ENCODE results near the gene MSI2.

Gene MSI2

GRCh38 chr17:57518587-57519581, 262.6 kb downstream of the MSI2 start:
- peak; percentile 33 for DNase-seq (ENCODE audit: low read depth, low spot score)
- no peak overlapping the region for H3K4me3 ChIP-seq (ENCODE audit: insufficient read length, low read depth)
- H3K27me3 ChIP-seq (ENCODE audit: insufficient read depth, insufficient read length): no peaks in the 10 kb centered on the region
- H3K4me1 ChIP-seq (ENCODE audit: insufficient read depth, insufficient read length): peaks cover 19% of the 10 kb centered on the region
- no peaks in the 10 kb centered on the region for H3K36me3 ChIP-seq (ENCODE audit: insufficient read depth, insufficient read length, low read length)
- no peaks in the 10 kb centered on the region for H3K9me3 ChIP-seq (ENCODE audit: insufficient read depth, low read length)
- peak overlapping the region; percentile 46 for H3K9ac ChIP-seq (ENCODE audit: insufficient read length, low read depth)
- TF ChIP-seq YY1 (IDR thresholded peaks at IDR 0.05; ENCODE audit: insufficient read depth, insufficient read length) (no peak), SUZ12 (IDR thresholded peaks at IDR 0.05; ENCODE audit: extremely low read depth, insufficient read depth, insufficient read length) (no peak), ZNF274 (IDR thresholded peaks at IDR 0.05; ENCODE audit: low read depth, low read length) (no peak)

DNA sequence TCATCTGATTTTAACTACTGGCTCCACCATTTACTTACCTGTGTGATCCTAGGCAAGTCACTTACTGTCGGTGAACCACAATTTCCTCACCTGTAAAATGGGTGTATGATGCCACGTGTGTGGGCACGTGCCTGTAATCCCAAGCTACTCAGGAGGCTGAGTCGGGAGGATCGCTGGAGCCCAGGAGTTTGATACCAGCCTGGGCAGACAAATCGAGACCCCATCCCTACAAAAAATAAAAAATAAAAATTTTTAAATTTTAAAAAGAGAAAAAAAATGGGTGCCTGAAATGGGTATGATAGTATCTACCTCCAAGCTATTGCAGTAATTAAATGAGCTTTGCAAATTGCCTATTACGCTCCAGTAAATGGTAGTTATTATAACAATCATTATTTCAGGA, 263.5 kb downstream of the MSI2 start:
- no peak for TF ChIP-seq SUZ12 (IDR thresholded peaks at IDR 0.05; ENCODE audit: extremely low read depth, insufficient read depth, insufficient read length)
- TF ChIP-seq ZNF274 (IDR thresholded peaks at IDR 0.05; ENCODE audit: low read depth, low read length): no peak
- TF ChIP-seq YY1 (IDR thresholded peaks at IDR 0.05; ENCODE audit: insufficient read depth, insufficient read length): no peak
- no peaks in the 10 kb centered on the region for H3K9me3 ChIP-seq (ENCODE audit: insufficient read depth, low read length)
- DNase-seq (ENCODE audit: low read depth, low spot score): no peak
- H3K27me3 ChIP-seq (ENCODE audit: insufficient read depth, insufficient read length): no peaks in the 10 kb centered on the region
- H3K4me1 ChIP-seq (ENCODE audit: insufficient read depth, insufficient read length): peaks cover 20% of the 10 kb centered on the region
- no peak overlapping the region for H3K4me3 ChIP-seq (ENCODE audit: insufficient read length, low read depth)
- H3K36me3 ChIP-seq (ENCODE audit: insufficient read depth, insufficient read length, low read length): no peaks in the 10 kb centered on the region
- H3K9ac ChIP-seq (ENCODE audit: insufficient read length, low read depth): no peak overlapping the region

DNA sequence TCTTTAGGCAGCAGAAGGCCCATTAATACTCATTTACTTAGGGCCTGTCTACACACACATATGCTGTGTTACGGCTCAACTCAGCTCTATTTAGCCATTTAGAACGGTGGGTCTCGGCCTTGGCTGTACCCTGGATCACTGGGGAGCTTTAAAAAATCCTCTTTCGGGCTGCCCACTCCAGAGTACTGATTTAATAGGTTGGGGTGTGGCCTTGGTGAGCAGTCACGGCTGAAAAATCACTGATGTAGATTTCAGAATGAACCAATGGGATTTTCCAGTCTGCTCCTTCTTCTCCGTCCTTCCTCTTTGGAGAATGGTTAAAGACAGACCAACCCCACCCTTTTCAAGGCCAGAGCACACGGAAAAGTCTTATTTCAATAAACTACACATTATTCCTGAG, 265.3 kb downstream of the MSI2 start:
- H3K9me3 ChIP-seq (ENCODE audit: insufficient read depth, low read length): no peaks in the 10 kb centered on the region
- H3K4me1 ChIP-seq (ENCODE audit: insufficient read depth, insufficient read length): peaks cover 22% of the 10 kb centered on the region
- H3K36me3 ChIP-seq (ENCODE audit: insufficient read depth, insufficient read length, low read length): no peaks in the 10 kb centered on the region
- H3K27me3 ChIP-seq (ENCODE audit: insufficient read depth, insufficient read length): no peaks in the 10 kb centered on the region
- H3K4me3 ChIP-seq (ENCODE audit: insufficient read length, low read depth): no peak overlapping the region
- TF ChIP-seq ZNF274 (IDR thresholded peaks at IDR 0.05; ENCODE audit: low read depth, low read length) (no peak), SUZ12 (IDR thresholded peaks at IDR 0.05; ENCODE audit: extremely low read depth, insufficient read depth, insufficient read length) (no peak), YY1 (IDR thresholded peaks at IDR 0.05; ENCODE audit: insufficient read depth, insufficient read length) (no peak)
- no peak for DNase-seq (ENCODE audit: low read depth, low spot score)
- no peak overlapping the region for H3K9ac ChIP-seq (ENCODE audit: insufficient read length, low read depth)

DNA sequence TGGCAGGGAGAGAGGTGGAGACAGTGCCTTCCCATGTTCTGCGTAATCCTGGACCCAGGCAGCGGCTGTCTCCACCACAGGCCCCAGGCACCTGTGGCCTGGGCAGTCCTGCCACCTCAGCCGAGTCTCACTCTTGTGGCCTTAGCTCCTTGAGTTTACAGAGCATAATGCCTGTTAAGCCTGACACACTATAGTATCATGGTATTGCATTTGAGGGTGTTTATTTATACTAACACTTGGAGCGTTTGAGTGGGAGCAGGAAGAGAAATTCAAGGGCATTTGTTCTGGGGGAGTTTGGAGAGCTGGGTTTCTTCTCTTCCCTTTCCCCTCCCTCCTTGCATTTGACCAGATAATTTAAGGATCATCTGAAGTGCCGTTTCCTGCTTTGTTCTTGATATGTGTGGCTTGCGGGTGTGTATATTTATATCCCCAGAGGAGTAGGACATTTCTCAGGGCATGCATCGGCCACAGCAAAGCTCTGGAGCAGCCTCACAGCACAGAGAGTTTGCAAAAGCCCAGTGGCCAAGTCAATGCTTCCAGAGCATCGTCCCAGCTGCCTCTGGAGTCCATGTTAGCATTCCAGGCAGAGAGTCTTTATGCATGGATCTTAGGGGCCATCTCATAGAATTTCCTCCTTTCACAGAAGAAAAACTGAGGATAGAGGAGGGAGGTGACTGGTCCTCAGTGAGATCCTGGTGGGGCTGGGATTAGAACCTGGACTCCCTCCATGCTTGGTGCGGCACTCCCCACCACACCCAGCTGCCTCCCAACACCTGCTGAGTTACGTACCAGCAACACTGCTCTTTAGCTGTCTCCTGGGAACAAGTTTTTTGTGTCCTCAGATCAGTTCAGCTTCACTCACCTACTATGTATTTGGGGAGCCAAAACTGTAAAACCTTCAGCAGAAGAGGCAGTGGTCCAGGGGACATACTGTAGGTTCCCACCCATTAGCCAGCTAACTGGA, 266.0 kb downstream of the MSI2 start:
- peaks cover 22% of the 10 kb centered on the region for H3K4me1 ChIP-seq (ENCODE audit: insufficient read depth, insufficient read length)
- H3K4me3 ChIP-seq (ENCODE audit: insufficient read length, low read depth): no peak overlapping the region
- DNase-seq (ENCODE audit: low read depth, low spot score): no peak
- no peaks in the 10 kb centered on the region for H3K27me3 ChIP-seq (ENCODE audit: insufficient read depth, insufficient read length)
- no peak for TF ChIP-seq ZNF274 (IDR thresholded peaks at IDR 0.05; ENCODE audit: low read depth, low read length)
- TF ChIP-seq SUZ12 (IDR thresholded peaks at IDR 0.05; ENCODE audit: extremely low read depth, insufficient read depth, insufficient read length): no peak
- no peak for TF ChIP-seq YY1 (IDR thresholded peaks at IDR 0.05; ENCODE audit: insufficient read depth, insufficient read length)
- no peak overlapping the region for H3K9ac ChIP-seq (ENCODE audit: insufficient read length, low read depth)
- H3K9me3 ChIP-seq (ENCODE audit: insufficient read depth, low read length): no peaks in the 10 kb centered on the region
- no peaks in the 10 kb centered on the region for H3K36me3 ChIP-seq (ENCODE audit: insufficient read depth, insufficient read length, low read length)

DNA sequence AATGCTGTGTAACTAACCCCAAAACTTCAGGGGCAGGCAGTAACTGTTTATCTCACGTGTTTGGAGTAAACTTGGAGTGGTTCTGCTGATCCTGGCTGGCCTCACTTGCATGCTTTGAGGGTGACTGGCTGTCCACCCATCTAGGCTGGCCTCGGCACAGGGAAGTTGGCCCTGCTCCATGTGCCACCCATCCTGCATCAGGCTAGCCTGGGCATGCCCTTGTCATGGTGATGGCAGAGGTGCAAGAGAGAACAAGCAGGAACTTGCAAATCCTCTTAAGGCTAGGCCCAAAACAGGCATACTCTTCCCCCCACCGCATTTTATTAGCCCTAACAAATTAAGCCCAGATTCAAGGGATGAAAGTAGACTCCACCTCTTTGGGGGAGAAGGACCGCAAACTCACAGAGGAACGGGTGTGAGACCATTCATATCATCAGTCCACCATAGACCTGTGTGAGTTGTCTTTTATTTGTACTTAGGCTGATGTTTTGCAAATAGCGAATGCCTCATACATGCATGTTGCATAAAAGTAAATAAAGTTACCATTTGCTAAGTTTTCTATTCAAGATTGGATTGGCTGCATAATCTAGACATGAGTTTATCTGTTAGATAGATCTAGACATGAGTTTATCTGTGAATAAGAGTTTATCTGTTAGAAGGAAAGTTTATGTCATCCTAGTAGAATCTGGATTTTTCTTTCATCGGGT, 267.8 kb downstream of the MSI2 start:
- peak overlapping the region; percentile 38 for H3K9ac ChIP-seq (ENCODE audit: insufficient read length, low read depth)
- TF ChIP-seq YY1 (IDR thresholded peaks at IDR 0.05; ENCODE audit: insufficient read depth, insufficient read length): no peak
- TF ChIP-seq SUZ12 (IDR thresholded peaks at IDR 0.05; ENCODE audit: extremely low read depth, insufficient read depth, insufficient read length): no peak
- TF ChIP-seq ZNF274 (IDR thresholded peaks at IDR 0.05; ENCODE audit: low read depth, low read length): no peak
- no peak overlapping the region for H3K4me3 ChIP-seq (ENCODE audit: insufficient read length, low read depth)
- no peak for DNase-seq (ENCODE audit: low read depth, low spot score)
- no peaks in the 10 kb centered on the region for H3K27me3 ChIP-seq (ENCODE audit: insufficient read depth, insufficient read length)
- no peaks in the 10 kb centered on the region for H3K36me3 ChIP-seq (ENCODE audit: insufficient read depth, insufficient read length, low read length)
- peaks cover 12% of the 10 kb centered on the region for H3K4me1 ChIP-seq (ENCODE audit: insufficient read depth, insufficient read length)
- no peaks in the 10 kb centered on the region for H3K9me3 ChIP-seq (ENCODE audit: insufficient read depth, low read length)

GRCh38 chr17:57524839-57525568, 268.7 kb downstream of the MSI2 start:
- Histone ChIP-seq H3K27me3 (ENCODE audit: insufficient read depth, insufficient read length) (no peaks in the 10 kb centered on the region), H3K9me3 (ENCODE audit: insufficient read depth, low read length) (no peaks in the 10 kb centered on the region), H3K4me3 (ENCODE audit: insufficient read length, low read depth) (no peak overlapping the region), H3K9ac (ENCODE audit: insufficient read length, low read depth) (no peak overlapping the region), H3K4me1 (ENCODE audit: insufficient read depth, insufficient read length) (peaks cover 8% of the 10 kb centered on the region), H3K36me3 (ENCODE audit: insufficient read depth, insufficient read length, low read length) (no peaks in the 10 kb centered on the region)
- no peak for DNase-seq (ENCODE audit: low read depth, low spot score)
- TF ChIP-seq SUZ12 (IDR thresholded peaks at IDR 0.05; ENCODE audit: extremely low read depth, insufficient read depth, insufficient read length): no peak
- TF ChIP-seq YY1 (IDR thresholded peaks at IDR 0.05; ENCODE audit: insufficient read depth, insufficient read length): no peak
- TF ChIP-seq ZNF274 (IDR thresholded peaks at IDR 0.05; ENCODE audit: low read depth, low read length): no peak
